ENCODE measurements around the gene TIMM8B. TPM values are rescaled to one million over a fixed set of nuclear protein-coding genes. Genes with fewer than 3 reads are reported as not detected.
"Not testable (repeated sequence)": the region's sequence is repeated elsewhere in the genome, so short reads cannot be mapped to it uniquely, and the experiment has no call there.

The TIMM8B gene
- total and polyA plus RNA-seq, 9 of the 15 experiments (the other 6 are each of a cell fraction or from before 2014, with no cell fraction given): 95.8 to 338 (median 145) TPM

- H3K4me2 ChIP-seq (ENCODE audit: insufficient read depth, low read length): no peak overlapping the region
- H4K20me1 ChIP-seq (replicated peaks; ENCODE audit: control insufficient read depth, insufficient read depth, low read length): peaks cover 5% of the 10 kb centered on the region; the same call in 1 of the 2 replicates
- ATAC-seq (peak; percentile 14), DNase-seq (ENCODE audit: extremely low read depth in 1 of 4, low spot score in 3 of 4) (no peak), FAIRE-seq (no peak)
- H3K27ac ChIP-seq (ENCODE audit: extremely low read depth, low read depth, low read length): no peak overlapping the region
- H3K27me3 ChIP-seq (ENCODE audit: control insufficient read depth in 2 of 2, insufficient read depth in 2 of 2, low read length in 2 of 2): no peaks in the 10 kb centered on the region
- POLR2A ChIA-PET: interaction anchor here (0.6 to 1.5 kb wide), 5 partner anchors 9 to 1977 kb away, joined by 3 to 9 read pairs (median 4); partner anchors contain the start of genes SDHD and TIMM8B
- H3K36me3 ChIP-seq (ENCODE audit: control insufficient read depth, insufficient read depth, low read length): peaks cover 50% of the 10 kb centered on the region
- intact Hi-C loops (cut with micrococcal nuclease): no loop called here
- TF ChIP-seq HES1 (IDR thresholded peaks at IDR 0.05; ENCODE audit: low read depth) (no peak), HEY1 (CRISPR knock-in tag; IDR thresholded peaks at IDR 0.05; ENCODE audit: borderline replicate concordance) (no peak), POLR2A (conservative IDR thresholded peaks at IDR 0.05) (peak; percentile 54), BCL6 (CRISPR knock-in tag; IDR thresholded peaks at IDR 0.05) (no peak), BHLHE40 (IDR thresholded peaks at IDR 0.05; ENCODE audit: low read length) (no peak), ZNF184 (CRISPR knock-in tag; IDR thresholded peaks at IDR 0.05) (no peak)
- CTCF ChIA-PET (ENCODE audit: low intra/inter-chr PET ratio): no interaction called here
- peaks cover 12 to 14% of the 10 kb centered on the region in 2 experiments; a peak in 4 of 5 replicates for H3K4me1 ChIP-seq (replicated peaks in 1 of 2; ENCODE audit: control insufficient read depth in 2 of 2, insufficient read depth in 2 of 2, low read length in 2 of 2)
- no peak overlapping the region for H3K4me3 ChIP-seq
- peaks cover 8% of the 10 kb centered on the region; the same call in 1 of the 3 replicates for H3K79me2 ChIP-seq (ENCODE audit: control insufficient read depth, insufficient read depth, low read length)
- no peak overlapping the region for H2AFZ ChIP-seq (ENCODE audit: low read depth, low read length)
- H3K9ac ChIP-seq (ENCODE audit: insufficient read depth in 1 of 2, low read depth in 2 of 2, low read length in 2 of 2): no peak overlapping the region
- in situ Hi-C loops (cut with MboI): no loop called here
- H3K9me3 ChIP-seq (replicated peaks; ENCODE audit: control insufficient read depth, insufficient read depth, low read depth, low read length): no peaks in the 10 kb centered on the region
- no peaks in the 10 kb centered on the region for H3K9me1 ChIP-seq (ENCODE audit: control insufficient read depth, insufficient read depth, low read length)
- BruUV-seq (replicated peaks): no TSS peak
Observed at GRCh38 chr11:112096194-112096593, 9.6 kb upstream of the TIMM8B start.

DNA sequence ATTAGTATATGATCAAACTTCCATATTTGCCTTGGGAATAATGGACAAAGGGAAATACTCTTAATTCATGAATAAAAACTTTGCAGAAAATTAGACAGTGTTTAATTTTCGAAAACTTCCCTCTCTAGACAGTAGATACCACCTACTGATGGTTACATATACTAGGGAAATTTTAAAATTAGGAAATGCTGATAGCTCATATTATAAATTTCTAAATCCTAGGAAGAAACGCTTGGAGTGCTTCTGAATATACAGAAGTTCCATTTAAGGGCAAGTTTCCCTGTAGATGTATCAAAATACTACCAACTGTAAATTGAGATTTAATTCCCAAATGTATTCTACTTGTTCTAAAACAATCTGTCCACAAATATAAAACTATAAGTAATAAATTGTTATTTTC is 8.7 kb upstream of the TIMM8B start:
- TSS peak; percentile 30 for BruUV-seq (replicated peaks)
- H3K27ac ChIP-seq (ENCODE audit: extremely low read depth, low read depth, low read length); H3K4me2 ChIP-seq (ENCODE audit: insufficient read depth, low read length); H3K9ac ChIP-seq (ENCODE audit: insufficient read depth in 1 of 2, low read depth in 2 of 2, low read length in 2 of 2); H3K9me3 ChIP-seq (replicated peaks; ENCODE audit: control insufficient read depth, insufficient read depth, low read depth, low read length); DNase-seq (ENCODE audit: extremely low read depth in 1 of 4, low spot score in 3 of 4); FAIRE-seq; CTCF ChIA-PET (ENCODE audit: low intra/inter-chr PET ratio); H4K20me1 ChIP-seq (replicated peaks; ENCODE audit: control insufficient read depth, insufficient read depth, low read length); intact Hi-C loops (cut with micrococcal nuclease); H3K27me3 ChIP-seq (ENCODE audit: control insufficient read depth in 2 of 2, insufficient read depth in 2 of 2, low read length in 2 of 2); H3K9me1 ChIP-seq (ENCODE audit: control insufficient read depth, insufficient read depth, low read length); H3K4me3 ChIP-seq; ATAC-seq; in situ Hi-C loops (cut with MboI); H2AFZ ChIP-seq (ENCODE audit: low read depth, low read length): not testable (repeated sequence)
- Histone ChIP-seq H3K36me3 (ENCODE audit: control insufficient read depth, insufficient read depth, low read length) (peaks cover 59% of the 10 kb centered on the region), H3K4me1 (replicated peaks in 1 of 2; ENCODE audit: control insufficient read depth in 2 of 2, insufficient read depth in 2 of 2, low read length in 2 of 2) (peaks cover 12 to 14% of the 10 kb centered on the region in 2 experiments; a peak in 4 of 5 replicates), H3K79me2 (ENCODE audit: control insufficient read depth, insufficient read depth, low read length) (peaks cover 13% of the 10 kb centered on the region; the same call in 1 of the 3 replicates)
- POLR2A ChIA-PET: interaction anchor here (0.7 kb wide), 1 partner anchor 271 kb away, joined by 3 read pairs; no protein-coding TSS in a partner anchor
- WGBS (ENCODE audit: insufficient coverage, low coverage, missing lambda C conversion rate): 94% methylated on average over 2 of the region's 2 CpGs
